Measurements from ENCODE around the gene REG4. TPM values are rescaled to one million over a fixed set of nuclear protein-coding genes. Genes with fewer than 3 reads are reported as not detected.

Gene REG4
- total and polyA plus RNA-seq, 7 experiments from 2014 or later: 0.37 to 9.8 (median 4.2) TPM; not detected in 1

DNA sequence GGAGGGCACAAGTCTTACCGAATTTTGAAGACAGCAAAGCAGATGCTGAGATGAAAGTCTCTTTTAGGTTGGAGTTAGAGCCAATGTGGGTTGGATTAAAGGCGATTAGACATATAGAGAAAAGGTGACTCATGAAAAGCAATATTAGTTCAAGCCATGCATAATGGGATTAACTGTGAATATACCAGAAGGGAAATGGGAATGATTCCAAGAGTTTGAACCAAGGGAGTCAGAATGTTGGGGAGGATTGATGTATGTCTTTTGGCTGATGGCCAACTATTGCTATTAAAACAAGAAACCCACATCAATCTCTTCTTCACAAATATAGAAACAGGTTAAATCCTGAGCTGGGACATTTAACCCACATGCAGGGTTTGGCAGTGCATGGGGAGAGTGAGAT is 43.8 kb downstream of the REG4 start:
- no peak for ATAC-seq
- H3K4me3 ChIP-seq (ENCODE audit: low read length): no peak overlapping the region
- Mint-ChIP-seq H3K4me3 (no peak overlapping the region), H3K27ac (no peak overlapping the region), H3K4me1 (no peaks in the 10 kb centered on the region), H3K27me3 (peaks cover 12 to 53% (median 17%) of the 10 kb centered on the region in 5 donors), H3K36me3 (no peaks in the 10 kb centered on the region), H3K9me3 (no peaks in the 10 kb centered on the region)
- no peak for DNase-seq
- no peaks in the 10 kb centered on the region for H3K9me3 ChIP-seq (ENCODE audit: control insufficient read depth in 2 of 3, low read length in 3 of 3)
- no peaks in the 10 kb centered on the region for H3K27me3 ChIP-seq (ENCODE audit: control insufficient read depth in 2 of 2, insufficient read depth in 2 of 2, low read length in 2 of 2)
- no peaks in the 10 kb centered on the region for H3K36me3 ChIP-seq (ENCODE audit: control insufficient read depth in 2 of 3, insufficient read depth in 3 of 3, low read length in 3 of 3)
- CTCF ChIA-PET: no interaction called here
- H3K27ac ChIP-seq (ENCODE audit: low read depth, low read length): no peak overlapping the region
- H3K4me1 ChIP-seq (ENCODE audit: control insufficient read depth in 2 of 2, insufficient read depth in 2 of 2, low read length in 2 of 2): no peaks in the 10 kb centered on the region
- POLR2A ChIA-PET: no interaction called here
- intact Hi-C loops (cut with micrococcal nuclease): no loop called here

- Histone ChIP-seq H3K36me3 (ENCODE audit: control insufficient read depth in 2 of 3, insufficient read depth in 3 of 3, low read length in 3 of 3) (no peaks in the 10 kb centered on the region), H3K4me1 (ENCODE audit: control insufficient read depth in 2 of 2, insufficient read depth in 2 of 2, low read length in 2 of 2) (no peaks in the 10 kb centered on the region), H3K9me3 (ENCODE audit: control insufficient read depth in 2 of 3, low read length in 3 of 3) (no peaks in the 10 kb centered on the region), H3K4me3 (ENCODE audit: low read length) (no peak overlapping the region), H3K27ac (ENCODE audit: low read depth, low read length) (no peak overlapping the region), H3K27me3 (ENCODE audit: control insufficient read depth in 2 of 2, insufficient read depth in 2 of 2, low read length in 2 of 2) (no peaks in the 10 kb centered on the region)
- ChIA-PET POLR2A (no interaction called here), CTCF (no interaction called here)
- H3K36me3 Mint-ChIP-seq: no peaks in the 10 kb centered on the region
- H3K4me1 Mint-ChIP-seq: no peaks in the 10 kb centered on the region
- no peak overlapping the region for H3K4me3 Mint-ChIP-seq
- ATAC-seq (no peak), DNase-seq (no peak)
- intact Hi-C loops (cut with micrococcal nuclease): no loop called here
- H3K27me3 Mint-ChIP-seq: peaks cover 12 to 58% (median 17%) of the 10 kb centered on the region in 5 donors
- H3K27ac Mint-ChIP-seq: no peak overlapping the region
- H3K9me3 Mint-ChIP-seq: no peaks in the 10 kb centered on the region
These were observed 44.9 kb downstream of the REG4 start for GRCh38 chr1:119766374-119766794.

DNA sequence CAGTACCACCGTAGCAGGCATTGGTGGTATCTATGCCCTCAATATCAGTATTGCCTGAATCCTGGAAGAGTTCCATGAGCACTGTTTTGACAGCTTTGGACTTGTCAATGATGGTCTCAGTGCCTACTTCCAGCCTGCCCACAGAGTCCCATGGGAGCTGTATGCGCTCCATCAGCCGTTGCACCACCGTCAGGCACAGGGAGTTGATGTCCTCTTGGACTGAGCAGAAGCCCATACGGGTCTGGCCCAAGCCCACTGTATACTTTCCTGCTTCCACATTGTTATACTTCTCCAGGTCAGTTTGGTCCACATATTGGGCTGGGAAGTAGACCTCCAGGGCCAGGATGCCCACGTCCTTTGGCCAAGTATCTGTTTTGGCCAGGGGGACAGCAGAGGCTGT is 47.0 kb downstream of the REG4 start:
- Histone ChIP-seq H3K9me3 (ENCODE audit: control insufficient read depth in 2 of 3, low read length in 3 of 3) (no peaks in the 10 kb centered on the region), H3K36me3 (ENCODE audit: control insufficient read depth in 2 of 3, insufficient read depth in 3 of 3, low read length in 3 of 3) (no peaks in the 10 kb centered on the region), H3K27ac (ENCODE audit: low read depth, low read length) (no peak overlapping the region), H3K4me3 (ENCODE audit: low read length) (no peak overlapping the region), H3K27me3 (ENCODE audit: control insufficient read depth in 2 of 2, insufficient read depth in 2 of 2, low read length in 2 of 2) (no peaks in the 10 kb centered on the region), H3K4me1 (ENCODE audit: control insufficient read depth in 2 of 2, insufficient read depth in 2 of 2, low read length in 2 of 2) (no peaks in the 10 kb centered on the region)
- Mint-ChIP-seq H3K27me3 (peaks cover 14 to 65% (median 19%) of the 10 kb centered on the region in 5 donors), H3K4me3 (no peak overlapping the region), H3K9me3 (no peaks in the 10 kb centered on the region), H3K36me3 (no peaks in the 10 kb centered on the region), H3K27ac (no peak overlapping the region), H3K4me1 (peaks cover 0 to 3% (median 0%) of the 10 kb centered on the region in 7 donors)
- no peak for DNase-seq
- intact Hi-C loops (cut with micrococcal nuclease): no loop called here
- ChIA-PET POLR2A (no interaction called here), CTCF (no interaction called here)
- no peak for ATAC-seq

- peaks cover 13 to 58% (median 17%) of the 10 kb centered on the region in 5 donors for H3K27me3 Mint-ChIP-seq
- no peaks in the 10 kb centered on the region for H3K9me3 Mint-ChIP-seq
- peaks cover 0 to 8% (median 0%) of the 10 kb centered on the region in 7 donors for H3K4me1 Mint-ChIP-seq
- ATAC-seq (no peak), DNase-seq (no peak)
- no peak overlapping the region for H3K4me3 ChIP-seq (ENCODE audit: low read length)
- no peak overlapping the region for H3K27ac ChIP-seq (ENCODE audit: low read depth, low read length)
- H3K27me3 ChIP-seq (ENCODE audit: control insufficient read depth in 2 of 2, insufficient read depth in 2 of 2, low read length in 2 of 2): no peaks in the 10 kb centered on the region
- H3K9me3 ChIP-seq (ENCODE audit: control insufficient read depth in 2 of 3, low read length in 3 of 3): no peaks in the 10 kb centered on the region
- no peak overlapping the region for H3K27ac Mint-ChIP-seq
- no peak overlapping the region for H3K4me3 Mint-ChIP-seq
- H3K36me3 Mint-ChIP-seq: no peaks in the 10 kb centered on the region
- H3K4me1 ChIP-seq (ENCODE audit: control insufficient read depth in 2 of 2, insufficient read depth in 2 of 2, low read length in 2 of 2): no peaks in the 10 kb centered on the region
- no peaks in the 10 kb centered on the region for H3K36me3 ChIP-seq (ENCODE audit: control insufficient read depth in 2 of 3, insufficient read depth in 3 of 3, low read length in 3 of 3)
- ChIA-PET POLR2A (no interaction called here), CTCF (no interaction called here)
- intact Hi-C loops (cut with micrococcal nuclease): no loop called here
These were observed 48.3 kb downstream of the REG4 start for GRCh38 chr1:119762953-119763352.

DNA sequence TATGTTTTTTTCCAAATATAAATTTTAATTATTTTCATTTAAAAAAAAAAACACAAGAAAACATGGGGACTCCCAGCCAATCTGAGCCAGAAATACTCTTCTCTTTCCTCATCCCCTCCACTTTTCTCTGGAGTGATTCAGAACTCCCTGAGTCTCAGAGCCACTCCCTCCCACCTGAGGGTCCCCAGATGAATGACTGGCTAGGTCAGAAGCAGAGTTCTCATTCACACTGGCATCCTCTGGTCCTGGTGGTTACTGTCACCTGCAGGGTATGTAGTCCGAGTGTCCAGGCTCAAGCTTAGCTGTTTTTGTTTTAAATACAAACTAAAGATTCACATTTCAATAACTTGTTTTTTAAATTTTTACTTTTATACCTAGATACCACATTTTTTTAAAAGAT is 48.9 kb downstream of the REG4 start:
- H3K27me3 Mint-ChIP-seq: peaks cover 12 to 61% (median 16%) of the 10 kb centered on the region in 5 donors
- H3K36me3 ChIP-seq (ENCODE audit: control insufficient read depth in 2 of 3, insufficient read depth in 3 of 3, low read length in 3 of 3): no peaks in the 10 kb centered on the region
- no peak overlapping the region for H3K27ac Mint-ChIP-seq
- ATAC-seq: no peak
- ChIA-PET POLR2A (no interaction called here), CTCF (no interaction called here)
- H3K27ac ChIP-seq (ENCODE audit: low read depth, low read length): no peak overlapping the region
- H3K4me3 Mint-ChIP-seq: no peak overlapping the region
- DNase-seq: no peak
- no peaks in the 10 kb centered on the region for H3K9me3 Mint-ChIP-seq
- H3K36me3 Mint-ChIP-seq: no peaks in the 10 kb centered on the region
- intact Hi-C loops (cut with micrococcal nuclease): no loop called here
- no peak overlapping the region for H3K4me3 ChIP-seq (ENCODE audit: low read length)
- no peaks in the 10 kb centered on the region for H3K9me3 ChIP-seq (ENCODE audit: control insufficient read depth in 2 of 3, low read length in 3 of 3)
- peaks cover 0 to 8% (median 0%) of the 10 kb centered on the region in 7 donors for H3K4me1 Mint-ChIP-seq
- no peaks in the 10 kb centered on the region for H3K4me1 ChIP-seq (ENCODE audit: control insufficient read depth in 2 of 2, insufficient read depth in 2 of 2, low read length in 2 of 2)
- H3K27me3 ChIP-seq (ENCODE audit: control insufficient read depth in 2 of 2, insufficient read depth in 2 of 2, low read length in 2 of 2): no peaks in the 10 kb centered on the region

GRCh38 chr1:119758584-119758983 is 52.7 kb downstream of the REG4 start:
- H3K36me3 Mint-ChIP-seq: no peaks in the 10 kb centered on the region
- POLR2A ChIA-PET: no interaction called here

DNA sequence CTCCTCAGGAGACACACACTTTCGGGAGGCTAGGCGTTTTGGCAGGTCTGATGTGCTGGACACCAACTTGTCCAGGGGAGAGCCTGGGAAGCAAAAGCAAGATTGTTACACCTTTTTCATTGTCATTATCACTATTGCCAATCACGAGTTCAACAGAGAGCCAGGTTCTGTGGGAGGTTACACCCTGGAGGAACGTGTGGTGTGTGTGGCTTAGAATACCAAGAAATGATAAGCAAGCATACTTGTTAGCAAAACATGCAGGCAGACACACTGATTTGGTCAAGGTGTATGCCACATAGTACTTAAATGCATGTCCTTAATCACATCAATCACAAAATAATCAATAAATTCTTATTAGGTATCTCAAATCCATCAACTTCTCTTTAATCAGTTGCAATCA is 58.7 kb downstream of the REG4 start:
- no peak for ATAC-seq
- Mint-ChIP-seq H3K9me3 (no peaks in the 10 kb centered on the region), H3K4me1 (peaks cover 0 to 23% (median 0%) of the 10 kb centered on the region in 7 donors), H3K27me3 (peaks cover 5 to 47% (median 11%) of the 10 kb centered on the region in 5 donors), H3K27ac (peak overlapping the region in 1 of 9 donors; percentile 78), H3K36me3 (peaks cover 0 to 2% (median 0%) of the 10 kb centered on the region in 5 donors), H3K4me3 (peak overlapping the region in 1 of 10 donors; percentile 77)
- Histone ChIP-seq H3K27me3 (ENCODE audit: control insufficient read depth in 2 of 2, insufficient read depth in 2 of 2, low read length in 2 of 2) (no peaks in the 10 kb centered on the region), H3K27ac (ENCODE audit: low read depth, low read length) (no peak overlapping the region), H3K36me3 (ENCODE audit: control insufficient read depth in 2 of 3, insufficient read depth in 3 of 3, low read length in 3 of 3) (no peaks in the 10 kb centered on the region), H3K4me1 (ENCODE audit: control insufficient read depth in 2 of 2, insufficient read depth in 2 of 2, low read length in 2 of 2) (no peaks in the 10 kb centered on the region), H3K4me3 (ENCODE audit: low read length) (no peak overlapping the region), H3K9me3 (ENCODE audit: control insufficient read depth in 2 of 3, low read length in 3 of 3) (no peaks in the 10 kb centered on the region)
- intact Hi-C loops (cut with micrococcal nuclease): no loop called here
- no peak for DNase-seq
- ChIA-PET CTCF (no interaction called here), POLR2A (no interaction called here)

More at GRCh38 chr1:119758584-119758983, 52.7 kb downstream of the REG4 start:
- ATAC-seq (no peak), DNase-seq (no peak)
- no peaks in the 10 kb centered on the region for H3K27me3 ChIP-seq (ENCODE audit: control insufficient read depth in 2 of 2, insufficient read depth in 2 of 2, low read length in 2 of 2)
- CTCF ChIA-PET: no interaction called here
- no peak overlapping the region for H3K4me3 ChIP-seq (ENCODE audit: low read length)
- peaks cover 0 to 45% (median 9%) of the 10 kb centered on the region in 5 donors for H3K27me3 Mint-ChIP-seq
- H3K9me3 Mint-ChIP-seq: no peaks in the 10 kb centered on the region
- peaks cover 0 to 12% (median 0%) of the 10 kb centered on the region in 7 donors for H3K4me1 Mint-ChIP-seq
- H3K4me3 Mint-ChIP-seq: no peak overlapping the region
- intact Hi-C loops (cut with micrococcal nuclease): no loop called here
- H3K27ac Mint-ChIP-seq: no peak overlapping the region
- no peak overlapping the region for H3K27ac ChIP-seq (ENCODE audit: low read depth, low read length)
- H3K9me3 ChIP-seq (ENCODE audit: control insufficient read depth in 2 of 3, low read length in 3 of 3): no peaks in the 10 kb centered on the region
- H3K36me3 ChIP-seq (ENCODE audit: control insufficient read depth in 2 of 3, insufficient read depth in 3 of 3, low read length in 3 of 3): no peaks in the 10 kb centered on the region
- H3K4me1 ChIP-seq (ENCODE audit: control insufficient read depth in 2 of 2, insufficient read depth in 2 of 2, low read length in 2 of 2): no peaks in the 10 kb centered on the region

Measured in naive thymus-derived CD4-positive, alpha-beta T cell (primary cell).